Testis (tissue), 3 donors: Measurements from ENCODE around the gene FBXO34. TPM values are rescaled to one million over a fixed set of nuclear protein-coding genes. Genes with fewer than 3 reads are reported as not detected.
A peak's percentile ranks its signal among the peaks of the same experiment; 100 is the strongest.

Experiments used
- DNase-seq: peaks from one replicate; pipeline ENCODE4 v3.0.0-alpha.2; 2019
- H3K27ac ChIP-seq, 2 donors: fragments of 200-600 bp; sonication (generic); one replicate each; pipeline ENCODE4 v1.5.1; 2019
- H3K27me3 ChIP-seq: fragments of 200-600 bp; sonication (generic); one replicate; pipeline ENCODE4 v1.5.1; 2019
- H3K36me3 ChIP-seq: fragments of 200-600 bp; sonication (generic); one replicate; pipeline ENCODE4 v1.5.1; 2017; ENCODE audit warnings: low read depth; ENCODE audit errors: missing control alignments
- H3K4me1 ChIP-seq: fragments of 200-600 bp; sonication (generic); one replicate; pipeline ENCODE4 v1.5.1; 2019
- H3K4me3 ChIP-seq, 2 donors: fragments of 200-600 bp; sonication (generic); one replicate each; pipeline ENCODE4 v1.5.1; 2017 to 2019
- H3K9me3 ChIP-seq: fragments of 200-600 bp; sonication (generic); one replicate; pipeline ENCODE4 v1.5.1; 2017
- POLR2A ChIP-seq: fragments of 450-650 bp; IDR thresholded peaks from one replicate; pipeline ENCODE4 v1.6.1; 2017; ENCODE audit warnings: antibody characterized with exemption, mild to moderate bottlenecking, moderate library complexity
- WGBS, 2 donors: methylation state at CpG; one replicate each; pipeline ENCODE4 v1.1.5; 2018; 5-methylcytosine and 5-hydroxymethylcytosine counted together
- intact Hi-C: fragments of 100-400 bp; cut with DNase I; formaldehyde crosslinking; loops from one replicate; pipeline ENCODE4 v1.15.1; 2023; ENCODE audit warnings: low total_unique reads
- polyA plus RNA-seq: library from polyadenylated mRNA; stranded (reverse); fragments of 350-450 nt; fragmentation: Illumina TruSeq; extraction: RNeasy Lipid Tissue Mini Kit (QIAGEN cat#74804); gene quantifications from one replicate; pipeline ENCODE4 v1.2.3, GENCODE V29; 2014; ENCODE audit warnings: low read depth, low replicate concordance; ENCODE audit not compliant: insufficient read depth
- total RNA-seq, 2 donors: library from RNA; depleted of rRNA; stranded (reverse); fragments of >200 nt; gene quantifications; one replicate each; pipeline ENCODE4 v1.2.3, GENCODE V29; 2016
- TF ChIP-seq, protein P1 (sequence below), 3 experiments: fragments of 450-650 bp in 2 of 3; fragments of 200-600 bp in 1 of 3; sonication (generic) in 1 of 3; IDR thresholded peaks; one replicate each; pipeline ENCODE4 v1.5.1; 2016 to 2019; ENCODE audit warnings: antibody characterized with exemption in 3 of 3, mild to moderate bottlenecking in 2 of 3, moderate library complexity in 1 of 3

FBXO34 gene
- total and polyA plus RNA-seq, 3 donors from 2014 or later: 62.1 to 91.7 (median 84.4) TPM

DNA sequence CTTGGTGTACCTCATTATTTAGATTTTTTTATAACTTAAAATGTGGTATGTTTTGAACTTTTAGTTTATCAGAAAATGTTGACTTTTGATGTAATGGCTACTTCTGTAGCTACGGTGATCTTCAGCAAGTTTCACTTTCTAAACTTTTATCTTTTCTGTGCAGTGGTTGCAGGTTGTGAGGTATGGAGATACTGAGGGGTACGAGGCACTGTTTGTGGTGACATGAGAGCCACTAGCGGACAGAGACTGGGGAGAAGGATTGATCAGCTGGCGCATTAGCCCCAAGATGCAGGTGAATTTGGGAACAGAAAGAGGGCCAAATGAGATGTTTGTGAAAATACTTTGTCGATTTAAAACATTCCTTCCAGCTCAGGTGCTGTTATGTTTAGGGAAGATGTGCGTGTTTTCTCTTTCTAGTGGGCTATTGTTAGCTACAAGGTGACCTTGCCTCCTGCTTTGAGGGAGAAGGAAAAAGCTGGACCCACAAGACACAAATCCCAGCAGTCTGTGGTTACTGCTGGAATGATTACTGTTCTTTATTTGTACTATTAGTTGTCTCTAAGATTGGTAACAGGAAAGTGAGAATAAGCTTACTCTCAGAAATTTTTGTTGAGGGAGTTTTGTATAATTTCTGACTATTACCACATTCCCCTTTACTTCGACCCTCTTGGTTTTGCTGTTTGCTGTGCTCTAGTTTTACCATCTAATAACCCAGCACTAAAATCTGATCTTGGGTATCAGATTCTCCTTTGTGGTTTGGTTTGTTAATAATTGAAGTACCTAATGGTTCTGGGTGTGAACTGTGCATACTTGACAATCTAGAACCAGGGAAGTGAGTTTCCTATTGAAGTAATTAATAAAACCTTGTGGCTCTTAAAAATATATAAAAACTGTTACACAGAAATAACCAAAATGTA is 61.7 kb downstream of the FBXO34 start:
- DNase-seq: no peak
- peak overlapping the region; percentile 39 to 71 for H3K27ac ChIP-seq
- H3K36me3 ChIP-seq: no peaks in the 10 kb centered on the region
- WGBS, 2 donors: 50 to 62% methylated on average over 7 of the region's 7 CpGs
- intact Hi-C loops: no loop called here
- no peaks in the 10 kb centered on the region for H3K9me3 ChIP-seq
- H3K4me3 ChIP-seq: no peak overlapping the region
- TF ChIP-seq, protein P1, sequence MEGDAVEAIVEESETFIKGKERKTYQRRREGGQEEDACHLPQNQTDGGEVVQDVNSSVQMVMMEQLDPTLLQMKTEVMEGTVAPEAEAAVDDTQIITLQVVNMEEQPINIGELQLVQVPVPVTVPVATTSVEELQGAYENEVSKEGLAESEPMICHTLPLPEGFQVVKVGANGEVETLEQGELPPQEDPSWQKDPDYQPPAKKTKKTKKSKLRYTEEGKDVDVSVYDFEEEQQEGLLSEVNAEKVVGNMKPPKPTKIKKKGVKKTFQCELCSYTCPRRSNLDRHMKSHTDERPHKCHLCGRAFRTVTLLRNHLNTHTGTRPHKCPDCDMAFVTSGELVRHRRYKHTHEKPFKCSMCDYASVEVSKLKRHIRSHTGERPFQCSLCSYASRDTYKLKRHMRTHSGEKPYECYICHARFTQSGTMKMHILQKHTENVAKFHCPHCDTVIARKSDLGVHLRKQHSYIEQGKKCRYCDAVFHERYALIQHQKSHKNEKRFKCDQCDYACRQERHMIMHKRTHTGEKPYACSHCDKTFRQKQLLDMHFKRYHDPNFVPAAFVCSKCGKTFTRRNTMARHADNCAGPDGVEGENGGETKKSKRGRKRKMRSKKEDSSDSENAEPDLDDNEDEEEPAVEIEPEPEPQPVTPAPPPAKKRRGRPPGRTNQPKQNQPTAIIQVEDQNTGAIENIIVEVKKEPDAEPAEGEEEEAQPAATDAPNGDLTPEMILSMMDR (IDR thresholded peaks at IDR 0.05): no peak
- TF ChIP-seq POLR2A: no peak
- H3K27me3 ChIP-seq: no peaks in the 10 kb centered on the region
- peaks cover 30% of the 10 kb centered on the region for H3K4me1 ChIP-seq

DNA sequence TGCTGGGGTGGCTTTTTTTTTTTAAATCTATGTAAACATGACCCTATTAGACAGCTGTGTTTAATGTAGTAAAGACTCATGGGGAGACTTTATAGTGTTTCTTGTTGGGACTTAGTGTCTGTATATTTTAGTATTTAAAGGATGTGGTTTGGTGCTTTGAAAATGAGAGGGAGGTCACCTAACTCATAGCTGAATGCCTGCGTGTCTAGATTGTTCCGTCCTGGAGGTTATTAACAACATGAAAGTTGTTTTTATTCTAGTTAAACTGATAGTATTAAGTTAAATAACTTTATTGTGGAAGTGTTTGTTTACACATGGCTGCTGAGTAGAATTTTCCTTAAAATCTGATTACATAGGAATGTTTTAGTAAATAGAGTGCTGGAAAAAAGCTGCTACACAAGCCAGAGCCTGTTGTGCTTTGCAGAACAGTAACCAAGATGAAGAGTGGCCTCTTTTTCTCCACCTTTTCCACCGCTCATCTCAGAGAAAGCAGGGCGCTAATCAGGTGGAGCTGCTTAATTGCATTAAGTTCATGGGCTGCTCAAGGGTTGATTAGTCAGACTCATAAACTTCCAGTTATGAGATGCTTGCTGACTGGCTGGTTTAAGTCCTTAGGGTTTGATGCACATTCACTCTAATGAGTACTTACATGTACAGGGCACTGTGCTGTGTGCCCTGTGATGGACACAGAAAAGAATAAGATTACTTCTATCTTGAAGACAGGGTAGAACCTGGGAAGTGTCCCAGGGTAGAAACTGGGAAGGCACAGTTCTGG is 62.7 kb downstream of the FBXO34 start:
- no peaks in the 10 kb centered on the region for H3K9me3 ChIP-seq
- TF ChIP-seq, protein P1 (IDR thresholded peaks at IDR 0.05): no peak
- no peak for TF ChIP-seq POLR2A
- no peaks in the 10 kb centered on the region for H3K27me3 ChIP-seq
- peaks cover 30% of the 10 kb centered on the region for H3K4me1 ChIP-seq
- WGBS, 2 donors: 52 to 55% methylated on average over 4 of the region's 4 CpGs
- peak overlapping the region; percentile 39 to 71 for H3K27ac ChIP-seq
- intact Hi-C loops: no loop called here
- no peak overlapping the region for H3K4me3 ChIP-seq
- H3K36me3 ChIP-seq: no peaks in the 10 kb centered on the region
- DNase-seq: no peak

DNA sequence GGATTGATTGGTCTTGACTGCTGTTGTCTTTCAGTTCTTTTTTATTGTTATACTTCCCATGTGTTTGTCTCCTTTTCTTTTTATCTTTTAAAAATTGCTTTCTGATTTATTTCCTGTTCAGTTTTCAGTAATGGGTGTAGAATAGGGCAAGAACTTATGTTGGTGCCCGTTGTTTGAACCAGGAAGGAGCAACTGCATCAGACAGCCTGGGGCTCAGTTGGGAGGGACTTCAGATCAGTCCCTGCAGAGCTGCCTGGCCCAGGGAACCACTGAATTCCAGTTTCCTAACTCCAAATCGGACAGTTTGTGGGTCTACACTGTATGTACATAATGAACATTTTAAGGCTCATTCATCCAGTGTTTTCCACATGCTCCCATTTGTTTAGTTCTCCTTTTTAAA is 64.9 kb downstream of the FBXO34 start:
- Histone ChIP-seq H3K9me3 (no peaks in the 10 kb centered on the region), H3K27ac (no peak overlapping the region), H3K27me3 (no peaks in the 10 kb centered on the region), H3K36me3 (no peaks in the 10 kb centered on the region), H3K4me3 (no peak overlapping the region), H3K4me1 (peaks cover 30% of the 10 kb centered on the region)
- intact Hi-C loops: no loop called here
- TF ChIP-seq POLR2A: no peak
- TF ChIP-seq, protein P1 (IDR thresholded peaks at IDR 0.05): no peak
- 60 to 66% methylated on average over 2 of the region's 2 CpGs for WGBS, 2 donors
- no peak for DNase-seq

DNA sequence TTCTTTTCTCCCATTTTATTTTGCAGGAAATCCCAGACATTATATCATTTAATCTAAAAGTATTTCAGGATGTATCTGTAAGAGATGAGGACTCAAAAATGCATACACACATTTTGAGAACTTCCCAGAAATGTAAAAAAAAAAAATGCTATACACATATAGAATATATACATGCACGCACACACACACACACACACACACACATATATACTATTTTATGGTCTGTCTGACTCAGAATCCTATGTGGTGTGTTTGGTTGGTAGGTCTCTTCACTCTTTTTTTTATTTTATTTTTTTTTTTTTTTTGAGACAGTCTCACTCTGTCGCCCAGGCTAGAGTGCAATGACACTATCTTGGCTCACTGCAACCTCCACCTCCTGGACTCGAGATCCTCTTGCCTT is 65.5 kb downstream of the FBXO34 start:
- H3K9me3 ChIP-seq: no peaks in the 10 kb centered on the region
- DNase-seq: no peak
- no peak overlapping the region for H3K27ac ChIP-seq
- no peaks in the 10 kb centered on the region for H3K36me3 ChIP-seq
- WGBS, 2 donors: 89 to 93% methylated on average over 3 of the region's 3 CpGs
- intact Hi-C loops: no loop called here
- TF ChIP-seq, protein P1 (IDR thresholded peaks at IDR 0.05): no peak
- H3K4me3 ChIP-seq: no peak overlapping the region
- no peaks in the 10 kb centered on the region for H3K27me3 ChIP-seq
- peaks cover 30% of the 10 kb centered on the region for H3K4me1 ChIP-seq
